MCF 10A (cell line): ENCODE measurements around the gene KAT7. TPM values are rescaled to one million over a fixed set of nuclear protein-coding genes. Genes with fewer than 3 reads are reported as not detected.
A peak's percentile ranks its signal among the peaks of the same experiment; 100 is the strongest.

Experiments used
- BruUV-seq: library from RNA; stranded (reverse); fragments of 400-500 nt; replicated peaks from 2 replicates; lab custom pipeline; 2021; lab: Mats Ljungman, UMichigan
- CTCF ChIA-PET: fragments of 300-600 bp; sonication (Branson Sonifier 250); formaldehyde crosslinking; extraction: SDS; loops from one replicate; lab custom pipeline; 2021; ENCODE audit warnings: antibody characterized with exemption, inconsistent platforms; lab: Yijun Ruan, JAX
- POLR2A ChIA-PET: fragments of 300-600, 350-650 bp; sonication (Branson Sonifier 250); formaldehyde crosslinking; extraction: SDS; loops from one replicate; lab custom pipeline; 2020; ENCODE audit warnings: antibody characterized with exemption, inconsistent platforms; lab: Yijun Ruan, JAX
- DNase-seq: peaks from one replicate; pipeline ENCODE4 v3.0.0-alpha.2; 2018; ENCODE audit not compliant: unreplicated experiment
- H3K27ac Mint-ChIP-seq: one replicate; pipeline ENCODE4 v1.8.0; 2022; ENCODE audit warnings: mild to moderate bottlenecking, low read depth, mixed read lengths; ENCODE audit not compliant: unreplicated experiment
- H3K27me3 Mint-ChIP-seq: one replicate; pipeline ENCODE4 v1.8.0; 2022; ENCODE audit warnings: mixed read lengths; ENCODE audit not compliant: insufficient read depth, unreplicated experiment
- H3K36me3 Mint-ChIP-seq: one replicate; pipeline ENCODE4 v1.8.0; 2022; ENCODE audit warnings: mild to moderate bottlenecking, moderate library complexity, mixed read lengths; ENCODE audit not compliant: insufficient read depth, unreplicated experiment
- H3K4me1 Mint-ChIP-seq: one replicate; pipeline ENCODE4 v1.8.0; 2022; ENCODE audit warnings: mixed read lengths; ENCODE audit not compliant: insufficient read depth, unreplicated experiment
- H3K4me3 Mint-ChIP-seq: one replicate; pipeline ENCODE4 v1.8.0; 2022; ENCODE audit warnings: mild to moderate bottlenecking, moderate library complexity, mixed read lengths; ENCODE audit not compliant: unreplicated experiment
- H3K9me3 Mint-ChIP-seq: one replicate; pipeline ENCODE4 v1.8.0; 2022; ENCODE audit warnings: mixed read lengths; ENCODE audit not compliant: unreplicated experiment
- intact Hi-C: fragments of 100-400 bp; cut with micrococcal nuclease; formaldehyde crosslinking; loops from 2 replicates; pipeline ENCODE4 v1.14.1; 2022
- total RNA-seq: library from RNA; stranded (reverse); gene quantifications from 2 replicates; pipeline ENCODE4 v1.2.3, GENCODE V29; 2022
- TF ChIP-seq, protein P1 (sequence below): fragments of 200-600 bp; IDR thresholded peaks from one replicate; pipeline ENCODE4 v1.8.0; 2022; ENCODE audit warnings: antibody characterized with exemption, mild to moderate bottlenecking; ENCODE audit not compliant: unreplicated experiment

KAT7 gene
- total RNA-seq, 1 experiment from 2014 or later = 53.7 TPM

- H3K4me1 Mint-ChIP-seq = peaks cover 6% of the 10 kb centered on the region
- intact Hi-C loops = no loop called here
- ChIA-PET CTCF (interaction anchor here (0.6 to 1.0 kb wide), 2 partner anchors 206 to 534 kb away, joined by 3 read pairs; no protein-coding TSS in a partner anchor), POLR2A (interaction anchor here (0.6 to 1.4 kb wide), 9 partner anchors 13 to 679 kb away, joined by 3 to 17 read pairs (median 4); partner anchors contain the start of genes KAT7 and SLC35B1)
- TF ChIP-seq, protein P1, sequence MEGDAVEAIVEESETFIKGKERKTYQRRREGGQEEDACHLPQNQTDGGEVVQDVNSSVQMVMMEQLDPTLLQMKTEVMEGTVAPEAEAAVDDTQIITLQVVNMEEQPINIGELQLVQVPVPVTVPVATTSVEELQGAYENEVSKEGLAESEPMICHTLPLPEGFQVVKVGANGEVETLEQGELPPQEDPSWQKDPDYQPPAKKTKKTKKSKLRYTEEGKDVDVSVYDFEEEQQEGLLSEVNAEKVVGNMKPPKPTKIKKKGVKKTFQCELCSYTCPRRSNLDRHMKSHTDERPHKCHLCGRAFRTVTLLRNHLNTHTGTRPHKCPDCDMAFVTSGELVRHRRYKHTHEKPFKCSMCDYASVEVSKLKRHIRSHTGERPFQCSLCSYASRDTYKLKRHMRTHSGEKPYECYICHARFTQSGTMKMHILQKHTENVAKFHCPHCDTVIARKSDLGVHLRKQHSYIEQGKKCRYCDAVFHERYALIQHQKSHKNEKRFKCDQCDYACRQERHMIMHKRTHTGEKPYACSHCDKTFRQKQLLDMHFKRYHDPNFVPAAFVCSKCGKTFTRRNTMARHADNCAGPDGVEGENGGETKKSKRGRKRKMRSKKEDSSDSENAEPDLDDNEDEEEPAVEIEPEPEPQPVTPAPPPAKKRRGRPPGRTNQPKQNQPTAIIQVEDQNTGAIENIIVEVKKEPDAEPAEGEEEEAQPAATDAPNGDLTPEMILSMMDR = no peak
- no TSS peak for BruUV-seq
- H3K4me3 Mint-ChIP-seq = peak within 1 kb of the TSS; percentile 80
- H3K9me3 Mint-ChIP-seq = no peaks in the 10 kb centered on the region
- H3K27me3 Mint-ChIP-seq = peaks cover 20% of the 10 kb centered on the region
- peak within 1 kb of the TSS; percentile 50 for H3K27ac Mint-ChIP-seq
- peak; percentile 99 for DNase-seq
- no peaks in the 10 kb centered on the region for H3K36me3 Mint-ChIP-seq
Observed at GRCh38 chr17:49763735-49764558, 24.5 kb upstream of the KAT7 start, which contains the start of gene FAM117A. TSS of gene FAM117A (minus strand) at chr17:49764131. CDS start at chr17:49764087, 44 bp downstream.

DNA sequence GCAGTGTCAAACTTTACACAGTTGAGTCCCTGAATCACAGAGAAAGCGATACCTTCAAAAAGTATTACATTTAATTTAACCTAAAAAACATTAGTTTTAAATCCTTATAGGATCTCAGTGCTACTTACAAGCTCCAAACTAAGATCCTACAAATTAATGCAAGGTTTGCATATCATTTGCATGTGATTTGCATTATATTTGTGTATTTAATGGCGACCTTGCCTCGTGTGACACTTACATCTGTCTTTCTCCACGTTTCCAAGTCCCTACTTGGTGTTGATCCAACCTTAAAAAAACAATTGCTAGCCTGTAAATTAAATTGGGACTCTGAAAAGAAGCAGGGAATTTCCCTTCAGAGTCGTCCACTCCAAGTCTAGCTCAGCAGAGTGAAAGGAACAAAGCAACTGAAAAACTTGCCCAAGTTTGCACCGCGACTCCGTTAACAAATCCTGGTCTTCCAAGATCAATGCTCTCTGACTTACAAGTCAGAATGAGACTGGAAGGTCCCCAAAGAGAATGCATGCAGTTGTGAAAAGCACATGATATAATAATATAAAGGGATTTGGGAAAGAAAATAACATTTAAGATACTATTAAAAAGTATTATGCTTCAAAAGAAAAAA, 23.8 kb upstream of the KAT7 start:
- DNase-seq = no peak
- intact Hi-C loops = no loop called here
- POLR2A ChIA-PET = interaction anchor here (0.6 to 1.4 kb wide), 9 partner anchors 12 to 680 kb away, joined by 3 to 17 read pairs (median 4); partner anchors contain the start of genes KAT7 and SLC35B1
- Mint-ChIP-seq H3K27me3 (peaks cover 20% of the 10 kb centered on the region), H3K4me1 (peaks cover 6% of the 10 kb centered on the region), H3K27ac (peak overlapping the region; percentile 50), H3K4me3 (peak overlapping the region; percentile 80), H3K36me3 (no peaks in the 10 kb centered on the region), H3K9me3 (no peaks in the 10 kb centered on the region)
- no TSS peak for BruUV-seq
- TF ChIP-seq, protein P1 = no peak
- CTCF ChIA-PET = interaction anchor here (0.6 to 1.0 kb wide), 3 partner anchors 153 to 208 kb away, joined by 3 read pairs; no protein-coding TSS in a partner anchor

DNA sequence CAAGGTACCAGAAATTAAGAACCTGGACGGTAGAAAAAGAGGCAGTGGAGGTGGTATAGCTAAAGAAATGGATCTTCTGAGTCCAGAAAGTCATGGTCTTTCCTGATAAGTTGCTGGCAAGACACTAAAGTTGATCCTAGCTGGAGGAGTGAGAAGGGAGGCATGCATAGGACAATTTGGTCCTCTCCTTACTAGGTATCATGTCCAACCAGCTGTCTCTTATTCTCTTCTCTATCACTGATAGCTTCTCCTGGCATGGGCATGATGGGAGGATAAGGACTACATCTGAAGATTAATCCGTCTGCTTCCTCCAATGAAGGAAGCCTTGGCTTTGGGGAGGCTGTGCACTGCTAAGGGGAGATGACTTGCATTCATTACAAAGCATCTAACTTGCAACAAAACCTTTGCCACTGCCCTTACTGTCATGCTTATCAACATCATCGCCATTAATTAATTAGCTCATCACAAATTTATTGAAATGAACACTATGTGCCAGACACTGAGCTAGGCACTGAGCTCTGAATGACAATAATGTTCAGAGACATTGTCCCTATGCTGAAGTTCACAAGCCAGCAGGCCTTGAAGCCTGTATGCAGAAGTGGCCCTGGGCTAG, 21.5 kb upstream of the KAT7 start:
- no TSS peak for BruUV-seq
- TF ChIP-seq, protein P1 = no peak
- ChIA-PET POLR2A (interaction anchor here (0.8 to 1.4 kb wide), 2 partner anchors 22 to 90 kb away, joined by 3 read pairs; partner anchors contain the start of gene KAT7), CTCF (interaction anchor here (0.6 kb wide), 1 partner anchor 209 kb away, joined by 4 read pairs; no protein-coding TSS in a partner anchor)
- peaks cover 6% of the 10 kb centered on the region for H3K4me1 Mint-ChIP-seq
- peaks cover 20% of the 10 kb centered on the region for H3K27me3 Mint-ChIP-seq
- H3K36me3 Mint-ChIP-seq = no peaks in the 10 kb centered on the region
- H3K27ac Mint-ChIP-seq = no peak overlapping the region
- no peak for DNase-seq
- H3K4me3 Mint-ChIP-seq = no peak overlapping the region
- no peaks in the 10 kb centered on the region for H3K9me3 Mint-ChIP-seq
- intact Hi-C loops = no loop called here
